Astrocyte (in vitro differentiated cells and primary cell): ENCODE measurements around the gene ING3. TPM values are rescaled to one million over a fixed set of nuclear protein-coding genes. Genes with fewer than 3 reads are reported as not detected.

ENCODE experiments used
- DNase-seq: peaks from one replicate; pipeline ENCODE4 v3.0.0-alpha.2; 2010; ENCODE audit warnings: low read depth
- FAIRE-seq: peaks from 2 replicates; lab custom pipeline; 2011; peaks lifted over from hg19 to GRCh38; lab: Jason Lieb, UNC
- H2AFZ ChIP-seq: 2 replicates; pipeline ENCODE4 v1.6.0; 2012; ENCODE audit warnings: low read depth, low read length, inconsistent platforms
- H3K27ac ChIP-seq: 2 replicates; pipeline ENCODE4 v1.5.1; 2011; ENCODE audit warnings: low read depth, low read length, inconsistent platforms
- H3K27me3 ChIP-seq: 2 replicates; pipeline ENCODE4 v1.6.0; 2011; ENCODE audit warnings: low read length, inconsistent platforms; ENCODE audit not compliant: insufficient read depth
- H3K36me3 ChIP-seq: 2 replicates; pipeline ENCODE4 v1.5.1; 2011; ENCODE audit warnings: low read length, inconsistent platforms; ENCODE audit not compliant: insufficient read depth
- H3K4me1 ChIP-seq: 2 replicates; pipeline ENCODE4 v1.5.1; 2011; ENCODE audit warnings: low read length, inconsistent platforms; ENCODE audit not compliant: insufficient read depth
- H3K4me2 ChIP-seq: 2 replicates; pipeline ENCODE4 v1.6.0; 2012; ENCODE audit warnings: low read length, inconsistent platforms
- H3K4me3 ChIP-seq: 2 replicates; pipeline ENCODE4 v1.5.1; 2011; ENCODE audit warnings: low read depth, mild to moderate bottlenecking, low read length, inconsistent platforms; ENCODE audit not compliant: insufficient read depth
- H3K79me2 ChIP-seq: 2 replicates; pipeline ENCODE4 v1.6.0; 2012; ENCODE audit warnings: mild to moderate bottlenecking, low read length, inconsistent platforms; ENCODE audit not compliant: insufficient read depth
- H3K9ac ChIP-seq: 2 replicates; pipeline ENCODE4 v1.6.0; 2012; ENCODE audit warnings: mild to moderate bottlenecking, low read length, inconsistent platforms
- H3K9me3 ChIP-seq: 2 replicates; pipeline ENCODE4 v1.5.1; 2012; ENCODE audit warnings: low read depth, mild to moderate bottlenecking, low read length, inconsistent platforms; ENCODE audit not compliant: insufficient read depth
- H4K20me1 ChIP-seq: 2 replicates; pipeline ENCODE4 v1.6.0; 2012; ENCODE audit warnings: low read length, inconsistent platforms; ENCODE audit not compliant: insufficient read depth
- H3K27ac Mint-ChIP-seq: one replicate; pipeline ENCODE4 v1.8.0; 2021; ENCODE audit warnings: mild to moderate bottlenecking, mixed read lengths; ENCODE audit not compliant: unreplicated experiment
- H3K27me3 Mint-ChIP-seq: one replicate; pipeline ENCODE4 v1.8.0; 2021; ENCODE audit warnings: low read depth, mixed read lengths; ENCODE audit not compliant: unreplicated experiment
- H3K36me3 Mint-ChIP-seq: one replicate; pipeline ENCODE4 v1.8.0; 2021; ENCODE audit warnings: low read depth, mixed read lengths; ENCODE audit not compliant: unreplicated experiment
- H3K4me1 Mint-ChIP-seq: one replicate; pipeline ENCODE4 v1.8.0; 2021; ENCODE audit warnings: low read depth, mixed read lengths; ENCODE audit not compliant: unreplicated experiment
- H3K4me3 Mint-ChIP-seq: one replicate; pipeline ENCODE4 v1.8.0; 2021; ENCODE audit warnings: mild to moderate bottlenecking, moderate library complexity, mixed read lengths; ENCODE audit not compliant: unreplicated experiment
- H3K9me3 Mint-ChIP-seq: one replicate; pipeline ENCODE4 v1.8.0; 2021; ENCODE audit warnings: mild to moderate bottlenecking, mixed read lengths; ENCODE audit not compliant: unreplicated experiment
- CTCF ChIP-seq: IDR thresholded peaks from 2 replicates; pipeline ENCODE4 v1.5.1; 2011; ENCODE audit warnings: low read depth, mild to moderate bottlenecking, inconsistent platforms, low read length, moderate library complexity; ENCODE audit not compliant: insufficient read depth
- EZH2 ChIP-seq: IDR thresholded peaks from 2 replicates; pipeline ENCODE4 v1.6.1; 2012; ENCODE audit warnings: mild to moderate bottlenecking, low read length, inconsistent platforms; ENCODE audit not compliant: insufficient read depth
- total RNA-seq: library from RNA; stranded (reverse); gene quantifications from 2 replicates; pipeline ENCODE4 v1.2.1, GENCODE V29; 2021

Gene ING3
- total RNA-seq, 1 donor from 2014 or later = 8.6 TPM

- H3K79me2 ChIP-seq = no peaks in the 10 kb centered on the region
- Mint-ChIP-seq H3K4me3 (no peak overlapping the region), H3K9me3 (no peaks in the 10 kb centered on the region), H3K27ac (no peak overlapping the region), H3K36me3 (peaks cover 2% of the 10 kb centered on the region), H3K27me3 (no peaks in the 10 kb centered on the region), H3K4me1 (peaks cover 20% of the 10 kb centered on the region)
- H3K4me2 ChIP-seq = no peak overlapping the region
- H3K4me1 ChIP-seq = peaks cover 4% of the 10 kb centered on the region
- no peak for DNase-seq
- H4K20me1 ChIP-seq = no peaks in the 10 kb centered on the region
- no peak for TF ChIP-seq CTCF
- TF ChIP-seq EZH2 = no peak
- no peaks in the 10 kb centered on the region for H3K36me3 ChIP-seq
- H3K27ac ChIP-seq = no peak overlapping the region
- H3K9me3 ChIP-seq = no peaks in the 10 kb centered on the region
- no peak overlapping the region for H3K9ac ChIP-seq
- no peak overlapping the region for H2AFZ ChIP-seq
- no peaks in the 10 kb centered on the region for H3K27me3 ChIP-seq
- FAIRE-seq = no peak
- no peak overlapping the region for H3K4me3 ChIP-seq
Measured at GRCh38 chr7:121026577-121027111, 76.1 kb downstream of the ING3 start.

Other genes with a start within 250 kb of the ING3 start
- 9.8 and 13.0 TPM in 2 replicates for gene TSPAN12, start 92.6 kb upstream of the ING3 start, total RNA-seq
- 6.0 and 6.1 TPM in 2 replicates for gene CPED1, start 37.9 kb downstream of the ING3 start, total RNA-seq